ENCODE measurements around the gene DNASE1. TPM values are rescaled to one million over a fixed set of nuclear protein-coding genes. Genes with fewer than 3 reads are reported as not detected.
"Not testable (repeated sequence)": the region's sequence is repeated elsewhere in the genome, so short reads cannot be mapped to it uniquely, and the experiment has no call there.

DNASE1 gene
- polyA plus RNA-seq, 1 of the 3 experiments (the other 2 are of a cell fraction), result 19.8 TPM

- Histone ChIP-seq H3K79me2 (ENCODE audit: insufficient read depth) (no peaks in the 10 kb centered on the region), H4K20me1 (ENCODE audit: insufficient read depth) (no peaks in the 10 kb centered on the region), H3K27me3 (ENCODE audit: insufficient read depth) (no peaks in the 10 kb centered on the region), H3F3A (replicated peaks; ENCODE audit: insufficient read depth) (peaks cover 7% of the 10 kb centered on the region), H3K9ac (no peak overlapping the region), H2AFZ (ENCODE audit: low read depth) (no peak overlapping the region), H3K4me1 (ENCODE audit: control insufficient read depth in 1 of 2, insufficient read depth in 2 of 2, low read depth in 1 of 2, low read length in 1 of 2) (peaks cover 0 to 4% of the 10 kb centered on the region in 2 experiments; a peak in 1 of 4 replicates), H3K36me3 (replicated peaks in 1 of 2; ENCODE audit: control insufficient read depth in 1 of 2, insufficient read depth in 2 of 2, low read length in 1 of 2) (peaks cover 12 to 66% of the 10 kb centered on the region in 2 experiments), H3K9me2 (no peaks in the 10 kb centered on the region), H3K4me2 (no peak overlapping the region), H3K4me3 (ENCODE audit: low read depth in 2 of 2, low read length in 1 of 2) (no peak overlapping the region), H3K9me3 (no peaks in the 10 kb centered on the region), H3K27ac (ENCODE audit: low read depth in 2 of 2, low read length in 1 of 2) (no peak overlapping the region; a peak in 1 of 4 replicates)
- no peak for DNase-seq
- 85% methylated on average over 7 of the region's 21 CpGs for WGBS (ENCODE audit: low lambda C conversion rate)
- POLR2A ChIA-PET, result interaction anchor here (0.5 kb wide), 1 partner anchor 215 kb away, joined by 3 read pairs; no protein-coding TSS in a partner anchor
- CTCF ChIA-PET, result interaction anchor here (1.0 to 2.5 kb wide), 3 partner anchors 13 to 18 kb away, joined by 3 to 18 read pairs (median 5); no protein-coding TSS in a partner anchor
- TF ChIP-seq, protein P1, sequence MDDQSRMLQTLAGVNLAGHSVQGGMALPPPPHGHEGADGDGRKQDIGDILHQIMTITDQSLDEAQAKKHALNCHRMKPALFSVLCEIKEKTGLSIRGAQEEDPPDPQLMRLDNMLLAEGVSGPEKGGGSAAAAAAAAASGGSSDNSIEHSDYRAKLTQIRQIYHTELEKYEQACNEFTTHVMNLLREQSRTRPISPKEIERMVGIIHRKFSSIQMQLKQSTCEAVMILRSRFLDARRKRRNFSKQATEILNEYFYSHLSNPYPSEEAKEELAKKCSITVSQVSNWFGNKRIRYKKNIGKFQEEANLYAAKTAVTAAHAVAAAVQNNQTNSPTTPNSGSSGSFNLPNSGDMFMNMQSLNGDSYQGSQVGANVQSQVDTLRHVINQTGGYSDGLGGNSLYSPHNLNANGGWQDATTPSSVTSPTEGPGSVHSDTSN (IDR thresholded peaks at IDR 0.05), result no peak
- no peak for TF ChIP-seq RAD21 (IDR thresholded peaks at IDR 0.05; ENCODE audit: low read length)
- TF ChIP-seq JUND (IDR thresholded peaks at IDR 0.05), result no peak
- TF ChIP-seq, protein P2, sequence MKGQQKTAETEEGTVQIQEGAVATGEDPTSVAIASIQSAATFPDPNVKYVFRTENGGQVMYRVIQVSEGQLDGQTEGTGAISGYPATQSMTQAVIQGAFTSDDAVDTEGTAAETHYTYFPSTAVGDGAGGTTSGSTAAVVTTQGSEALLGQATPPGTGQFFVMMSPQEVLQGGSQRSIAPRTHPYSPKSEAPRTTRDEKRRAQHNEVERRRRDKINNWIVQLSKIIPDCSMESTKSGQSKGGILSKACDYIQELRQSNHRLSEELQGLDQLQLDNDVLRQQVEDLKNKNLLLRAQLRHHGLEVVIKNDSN (IDR thresholded peaks at IDR 0.05; ENCODE audit: borderline replicate concordance, low read depth), result no peak
- TF ChIP-seq EP300 (IDR thresholded peaks at IDR 0.05; ENCODE audit: borderline replicate concordance in 1 of 2, low read depth in 1 of 2, low read length in 1 of 2), result no peak
- TF ChIP-seq POLR2AphosphoS5 (IDR thresholded peaks at IDR 0.05; ENCODE audit: low read depth, low read length), result no peak
- TF ChIP-seq ELF1 (IDR thresholded peaks at IDR 0.05), result no peak
- no peak for TF ChIP-seq CHD2 (IDR thresholded peaks at IDR 0.05; ENCODE audit: low read length, partially characterized antibody)
- TF ChIP-seq FOXJ3 (CRISPR knock-in tag; IDR thresholded peaks at IDR 0.05), result no peak
- no peak for TF ChIP-seq TEAD4 (IDR thresholded peaks at IDR 0.05; ENCODE audit: borderline replicate concordance, insufficient read depth)
- TF ChIP-seq YY1 (IDR thresholded peaks at IDR 0.05; ENCODE audit: low read depth), result no peak
- TF ChIP-seq RFX5 (IDR thresholded peaks at IDR 0.05; ENCODE audit: low read length), result no peak
- no peak for TF ChIP-seq NRF1 (IDR thresholded peaks at IDR 0.05; ENCODE audit: low read depth, low read length)
- TF ChIP-seq MEF2A (IDR thresholded peaks at IDR 0.05; ENCODE audit: borderline replicate concordance, low read depth), result no peak
- no peak for TF ChIP-seq GABPA (IDR thresholded peaks at IDR 0.05; ENCODE audit: low read depth)
- TF ChIP-seq, protein P3, sequence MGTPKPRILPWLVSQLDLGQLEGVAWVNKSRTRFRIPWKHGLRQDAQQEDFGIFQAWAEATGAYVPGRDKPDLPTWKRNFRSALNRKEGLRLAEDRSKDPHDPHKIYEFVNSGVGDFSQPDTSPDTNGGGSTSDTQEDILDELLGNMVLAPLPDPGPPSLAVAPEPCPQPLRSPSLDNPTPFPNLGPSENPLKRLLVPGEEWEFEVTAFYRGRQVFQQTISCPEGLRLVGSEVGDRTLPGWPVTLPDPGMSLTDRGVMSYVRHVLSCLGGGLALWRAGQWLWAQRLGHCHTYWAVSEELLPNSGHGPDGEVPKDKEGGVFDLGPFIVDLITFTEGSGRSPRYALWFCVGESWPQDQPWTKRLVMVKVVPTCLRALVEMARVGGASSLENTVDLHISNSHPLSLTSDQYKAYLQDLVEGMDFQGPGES (IDR thresholded peaks at IDR 0.05; ENCODE audit: low read depth, low read length), result no peak
Measured at GRCh38 chr16:3655396-3656159, 1.1 kb downstream of the DNASE1 start.

DNA sequence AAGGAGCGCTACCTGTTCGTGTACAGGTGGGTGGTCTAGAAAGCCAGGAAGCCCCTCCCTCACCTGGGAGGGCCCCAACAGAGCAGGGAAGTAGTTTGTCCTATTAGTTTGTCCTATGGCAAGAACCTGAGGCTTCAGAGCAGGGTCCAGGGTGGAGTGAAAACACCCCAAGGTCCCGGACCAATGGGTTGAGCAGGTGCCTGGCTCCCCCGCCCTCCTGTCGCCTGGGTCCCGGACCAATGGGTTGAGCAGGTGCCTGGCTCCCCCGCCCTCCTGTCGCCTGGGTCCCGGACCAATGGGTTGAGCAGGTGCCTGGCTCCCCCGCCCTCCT lies 1.6 kb downstream of the DNASE1 start:
- POLR2A ChIA-PET; H4K20me1 ChIP-seq (ENCODE audit: insufficient read depth); H3K4me1 ChIP-seq (ENCODE audit: control insufficient read depth in 1 of 2, insufficient read depth in 2 of 2, low read depth in 1 of 2, low read length in 1 of 2); DNase-seq; H3K4me3 ChIP-seq (ENCODE audit: low read depth in 2 of 2, low read length in 1 of 2); H3K27me3 ChIP-seq (ENCODE audit: insufficient read depth); H3K27ac ChIP-seq (ENCODE audit: low read depth in 2 of 2, low read length in 1 of 2); H3K9me3 ChIP-seq; H3K9me2 ChIP-seq; H2AFZ ChIP-seq (ENCODE audit: low read depth); H3K79me2 ChIP-seq (ENCODE audit: insufficient read depth); H3K4me2 ChIP-seq; H3K9ac ChIP-seq; H3F3A ChIP-seq (replicated peaks; ENCODE audit: insufficient read depth): not testable (repeated sequence)
- peaks cover 12 to 71% of the 10 kb centered on the region in 2 experiments for H3K36me3 ChIP-seq (replicated peaks in 1 of 2; ENCODE audit: control insufficient read depth in 1 of 2, insufficient read depth in 2 of 2, low read length in 1 of 2)
- WGBS (ENCODE audit: low lambda C conversion rate), result 94% methylated on average over 2 of the region's 10 CpGs
- CTCF ChIA-PET, result interaction anchor here (1.0 to 1.6 kb wide), 2 partner anchors 13 to 222 kb away, joined by 3 to 5 read pairs; no protein-coding TSS in a partner anchor

Measured in SK-N-SH (cell line).